OCI-LY7 (cell line): ENCODE data around the gene PWP2.

Source experiments
- EZH2phosphoT487 ChIP-seq: fragments of 200-600 bp; sonication (generic); IDR thresholded peaks from 2 replicates; pipeline ENCODE4 v1.6.1; 2018; ENCODE audit warnings: low read depth, borderline replicate concordance, mild to moderate bottlenecking, mixed run types, antibody characterized with exemption, low read length, moderate library complexity, mixed read lengths
- TF ChIP-seq, protein P1 (sequence below): fragments of 200-600 bp; sonication (generic); conservative IDR thresholded peaks from 2 replicates; pipeline ENCODE4 v1.5.1; 2014; ENCODE audit warnings: mild to moderate bottlenecking, antibody characterized with exemption, low read length, moderate library complexity, mixed read lengths

DNA sequence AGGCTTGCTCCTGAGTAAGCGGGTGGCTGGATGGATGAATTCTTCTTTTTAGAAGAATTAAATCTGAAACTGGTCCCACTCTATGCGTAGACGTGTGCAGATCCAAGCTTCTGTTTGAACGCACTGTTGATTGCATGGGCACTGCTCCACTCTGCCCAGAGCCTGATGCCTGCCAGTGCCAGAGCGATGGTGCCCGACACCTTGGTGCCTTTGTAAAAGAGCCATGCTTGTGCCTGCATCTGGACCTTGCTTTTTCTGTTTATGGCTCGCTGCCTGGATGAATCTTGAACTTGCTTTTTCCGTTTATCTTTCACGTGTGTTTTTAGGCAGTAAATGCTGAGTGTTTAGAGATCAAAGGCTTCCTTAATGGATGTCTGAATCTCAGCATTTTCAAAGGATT lies 15.0 kb upstream of the PWP2 start:
- TF ChIP-seq, protein P1, sequence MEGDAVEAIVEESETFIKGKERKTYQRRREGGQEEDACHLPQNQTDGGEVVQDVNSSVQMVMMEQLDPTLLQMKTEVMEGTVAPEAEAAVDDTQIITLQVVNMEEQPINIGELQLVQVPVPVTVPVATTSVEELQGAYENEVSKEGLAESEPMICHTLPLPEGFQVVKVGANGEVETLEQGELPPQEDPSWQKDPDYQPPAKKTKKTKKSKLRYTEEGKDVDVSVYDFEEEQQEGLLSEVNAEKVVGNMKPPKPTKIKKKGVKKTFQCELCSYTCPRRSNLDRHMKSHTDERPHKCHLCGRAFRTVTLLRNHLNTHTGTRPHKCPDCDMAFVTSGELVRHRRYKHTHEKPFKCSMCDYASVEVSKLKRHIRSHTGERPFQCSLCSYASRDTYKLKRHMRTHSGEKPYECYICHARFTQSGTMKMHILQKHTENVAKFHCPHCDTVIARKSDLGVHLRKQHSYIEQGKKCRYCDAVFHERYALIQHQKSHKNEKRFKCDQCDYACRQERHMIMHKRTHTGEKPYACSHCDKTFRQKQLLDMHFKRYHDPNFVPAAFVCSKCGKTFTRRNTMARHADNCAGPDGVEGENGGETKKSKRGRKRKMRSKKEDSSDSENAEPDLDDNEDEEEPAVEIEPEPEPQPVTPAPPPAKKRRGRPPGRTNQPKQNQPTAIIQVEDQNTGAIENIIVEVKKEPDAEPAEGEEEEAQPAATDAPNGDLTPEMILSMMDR = no peak
- no peak for TF ChIP-seq EZH2phosphoT487
